ENCODE data around the gene ARHGAP25. TPM values are rescaled to one million over a fixed set of nuclear protein-coding genes. Genes with fewer than 3 reads are reported as not detected.

The ARHGAP25 gene
- total RNA-seq, 1 donor from 2014 or later: 9.6 TPM

GRCh38 chr2:68762665-68763064 lies 28.1 kb downstream of the ARHGAP25 start:
- Histone ChIP-seq H3K9me3 (no peaks in the 10 kb centered on the region), H3K4me1 (peaks cover 27% of the 10 kb centered on the region), H3K27ac (no peak overlapping the region), H3K4me3 (no peak overlapping the region), H3K27me3 (no peaks in the 10 kb centered on the region), H3K36me3 (no peaks in the 10 kb centered on the region)
- TF ChIP-seq POLR2A (IDR thresholded peaks at IDR 0.05) (no peak), CTCF (IDR thresholded peaks at IDR 0.05) (no peak), POLR2AphosphoS5 (IDR thresholded peaks at IDR 0.05; ENCODE audit: insufficient read depth in 1 of 2, low read depth in 1 of 2) (no peak)
- DNase-seq (ENCODE audit: extremely low spot score in 2 of 2): no peak
- intact Hi-C loops (cut with DNase I): no loop called here

GRCh38 chr2:68764041-68764805 lies 29.6 kb downstream of the ARHGAP25 start:
- no peak for DNase-seq (ENCODE audit: extremely low spot score in 2 of 2)
- Histone ChIP-seq H3K36me3 (no peaks in the 10 kb centered on the region), H3K27me3 (no peaks in the 10 kb centered on the region), H3K4me1 (peaks cover 27% of the 10 kb centered on the region), H3K27ac (no peak overlapping the region), H3K9me3 (no peaks in the 10 kb centered on the region), H3K4me3 (no peak overlapping the region)
- intact Hi-C loops (cut with DNase I): no loop called here
- no peak for TF ChIP-seq POLR2AphosphoS5 (IDR thresholded peaks at IDR 0.05; ENCODE audit: insufficient read depth in 1 of 2, low read depth in 1 of 2)
- no peak for TF ChIP-seq CTCF (IDR thresholded peaks at IDR 0.05)
- TF ChIP-seq POLR2A (IDR thresholded peaks at IDR 0.05): no peak

- intact Hi-C loops (cut with DNase I): no loop called here
- Histone ChIP-seq H3K27ac (no peak overlapping the region), H3K9me3 (no peaks in the 10 kb centered on the region), H3K27me3 (no peaks in the 10 kb centered on the region), H3K4me3 (no peak overlapping the region), H3K36me3 (no peaks in the 10 kb centered on the region), H3K4me1 (peaks cover 27% of the 10 kb centered on the region)
- no peak for DNase-seq (ENCODE audit: extremely low spot score in 2 of 2)
- TF ChIP-seq POLR2A (IDR thresholded peaks at IDR 0.05) (no peak), POLR2AphosphoS5 (IDR thresholded peaks at IDR 0.05; ENCODE audit: insufficient read depth in 1 of 2, low read depth in 1 of 2) (no peak), CTCF (IDR thresholded peaks at IDR 0.05) (no peak)
Measured at GRCh38 chr2:68764806-68765311, 30.2 kb downstream of the ARHGAP25 start.

- Histone ChIP-seq H3K4me3 (no peak overlapping the region), H3K4me1 (peaks cover 30% of the 10 kb centered on the region), H3K27ac (no peak overlapping the region), H3K36me3 (no peaks in the 10 kb centered on the region), H3K9me3 (no peaks in the 10 kb centered on the region), H3K27me3 (no peaks in the 10 kb centered on the region)
- intact Hi-C loops (cut with DNase I): no loop called here
- DNase-seq (ENCODE audit: extremely low spot score in 2 of 2): no peak
- TF ChIP-seq CTCF (IDR thresholded peaks at IDR 0.05) (no peak), POLR2A (IDR thresholded peaks at IDR 0.05) (no peak), POLR2AphosphoS5 (IDR thresholded peaks at IDR 0.05; ENCODE audit: insufficient read depth in 1 of 2, low read depth in 1 of 2) (no peak)
Measured at GRCh38 chr2:68765739-68766375, 31.2 kb downstream of the ARHGAP25 start.

Measured in vagina (tissue), 2 donors.